Adrenal gland (tissue), 12 donors: Measurements from ENCODE around the gene JAK3. TPM values are rescaled to one million over a fixed set of nuclear protein-coding genes. Genes with fewer than 3 reads are reported as not detected.

Source experiments
- DNase-seq, 7 donors: peaks; one replicate each; pipeline ENCODE4 v3.0.0-alpha.2; 2019 to 2020
- H3K27ac ChIP-seq, 5 donors: fragments of 200-600 bp; sonication (generic) in 4 of 5; 1 replicate in 3 of 5; 2 replicates in 2 of 5; pipeline versions ENCODE4 v1.5.1 to v1.8.0; 2016 to 2020; ENCODE audit warnings: mild to moderate bottlenecking in 1 of 5
- H3K27me3 ChIP-seq: fragments of 200-600 bp; 2 replicates; pipeline ENCODE4 v1.8.0; 2021
- H3K36me3 ChIP-seq, 2 donors: fragments of 200-600 bp; replicated peaks in 1 of 2; 1 replicate in 1 of 2; 2 replicates in 1 of 2; pipeline versions ENCODE4 v1.5.1 to v1.8.0; 2018 to 2022
- H3K4me1 ChIP-seq, 2 donors: fragments of 200-600 bp; replicated peaks in 1 of 2; 1 replicate in 1 of 2; 2 replicates in 1 of 2; pipeline versions ENCODE4 v1.5.1 to v1.8.0; 2018 to 2021
- H3K4me3 ChIP-seq, 4 donors: fragments of 200-600 bp; sonication (generic) in 3 of 4; one replicate each; pipeline ENCODE4 v1.5.1; 2016 to 2018
- H3K9me3 ChIP-seq, 3 donors: fragments of 200-600 bp; sonication (generic) in 1 of 3; replicated peaks in 1 of 3; 1 replicate in 2 of 3; 2 replicates in 1 of 3; pipeline versions ENCODE4 v1.5.1 to v1.8.0; 2016 to 2021
- POLR2A ChIP-seq, 2 donors: fragments of 450-650 bp; IDR thresholded peaks; one replicate each; pipeline ENCODE4 v1.6.1; 2017; ENCODE audit warnings: antibody characterized with exemption in 2 of 2, mild to moderate bottlenecking in 2 of 2, moderate library complexity in 1 of 2
- WGBS, 4 donors: extraction: QIAGEN DNeasy Blood & Tissue Kit in 2 of 4; methylation state at CpG; one replicate each; pipeline versions ENCODE4 v1.1.5 to v1.1.7; 2013 to 2017; 5-methylcytosine and 5-hydroxymethylcytosine counted together
- intact Hi-C, 2 donors: fragments of 100-400 bp; cut with DNase I; formaldehyde crosslinking; loops; one replicate each; pipeline versions ENCODE4 v1.14.1 to v1.15.0; 2022 to 2023
- polyA plus RNA-seq, 3 donors: library from polyadenylated mRNA; stranded (reverse); fragments of 200-250 nt in 2 of 3; fragments of 350-450 nt in 1 of 3; fragmentation: Illumina TruSeq in 1 of 3; extraction: RNeasy Lipid Tissue Mini Kit (QIAGEN cat#74804) in 1 of 3; gene quantifications; one replicate each; pipeline ENCODE4 v1.2.3, GENCODE V29; 2013 to 2014
- total RNA-seq, 9 donors: library from RNA; depleted of rRNA in 4 of 9; stranded (reverse); fragments of >200 nt in 4 of 9; fragments of 120-200 nt in 1 of 9; fragmentation: NEBNext Ultra II Directional in 1 of 9; extraction: Animal tissue kit (Norgen Biotek cat#: 25700) in 1 of 9; gene quantifications; one replicate each; pipeline versions ENCODE4 v1.1.0 to v1.2.4, GENCODE V29; 2013 to 2023
- TF ChIP-seq, protein P1 (sequence below), 6 experiments: fragments of 450-650 bp in 4 of 6; fragments of 200-600 bp in 2 of 6; sonication (generic) in 1 of 6; IDR thresholded peaks; 1 replicate in 5 of 6; 2 replicates in 1 of 6; pipeline versions ENCODE4 v1.5.1 to v1.8.0; 2016 to 2021; ENCODE audit warnings: antibody characterized with exemption in 6 of 6, mild to moderate bottlenecking in 2 of 6, moderate library complexity in 1 of 6
- donor health status: healthy with polysubstance abuse.
- donor health status: Bipolar disorder and iron deficiency.
- donor health status: DM: yes; HTN: yes; CAD: no.
- donor health status: DM: no; HTN: no; CAD: no.
- donor health status: DM: no; HTN: no; CAD: no.
- donor health status: DM: yes; HTN: yes; CAD: no.

JAK3 gene
- total and polyA plus RNA-seq, 12 donors: 1.8 to 15.5 (median 7.9) TPM

DNA sequence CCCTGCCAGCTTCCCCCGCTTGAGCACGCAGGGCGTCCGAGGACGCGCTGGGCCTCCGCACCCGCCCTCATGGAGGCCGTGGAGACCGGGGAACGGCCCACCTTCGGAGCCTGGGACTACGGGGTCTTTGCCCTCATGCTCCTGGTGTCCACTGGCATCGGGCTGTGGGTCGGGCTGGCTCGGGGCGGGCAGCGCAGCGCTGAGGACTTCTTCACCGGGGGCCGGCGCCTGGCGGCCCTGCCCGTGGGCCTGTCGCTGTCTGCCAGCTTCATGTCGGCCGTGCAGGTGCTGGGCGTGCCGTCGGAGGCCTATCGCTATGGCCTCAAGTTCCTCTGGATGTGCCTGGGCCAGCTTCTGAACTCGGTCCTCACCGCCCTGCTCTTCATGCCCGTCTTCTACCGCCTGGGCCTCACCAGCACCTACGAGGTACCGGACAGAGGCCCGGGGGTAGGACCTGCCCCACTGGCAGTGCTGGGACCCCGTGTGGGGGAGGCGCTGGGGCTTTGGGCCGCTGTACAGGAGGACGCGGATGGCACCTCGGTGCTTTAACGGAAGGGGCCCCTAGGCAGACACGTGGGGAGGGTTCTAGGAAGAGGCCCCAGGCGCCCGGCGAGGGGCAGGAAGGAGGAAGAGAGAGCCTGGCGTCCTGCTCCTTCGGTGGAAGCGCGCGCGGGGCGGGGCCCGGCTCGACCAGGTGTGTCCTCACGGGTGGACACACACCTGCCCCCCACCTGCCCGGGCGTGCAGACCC is 24.6 kb upstream of the JAK3 start:
- H3K36me3 ChIP-seq: no peaks in the 10 kb centered on the region
- TF ChIP-seq POLR2A (IDR thresholded peaks at IDR 0.05): no peak
- TF ChIP-seq, protein P1, sequence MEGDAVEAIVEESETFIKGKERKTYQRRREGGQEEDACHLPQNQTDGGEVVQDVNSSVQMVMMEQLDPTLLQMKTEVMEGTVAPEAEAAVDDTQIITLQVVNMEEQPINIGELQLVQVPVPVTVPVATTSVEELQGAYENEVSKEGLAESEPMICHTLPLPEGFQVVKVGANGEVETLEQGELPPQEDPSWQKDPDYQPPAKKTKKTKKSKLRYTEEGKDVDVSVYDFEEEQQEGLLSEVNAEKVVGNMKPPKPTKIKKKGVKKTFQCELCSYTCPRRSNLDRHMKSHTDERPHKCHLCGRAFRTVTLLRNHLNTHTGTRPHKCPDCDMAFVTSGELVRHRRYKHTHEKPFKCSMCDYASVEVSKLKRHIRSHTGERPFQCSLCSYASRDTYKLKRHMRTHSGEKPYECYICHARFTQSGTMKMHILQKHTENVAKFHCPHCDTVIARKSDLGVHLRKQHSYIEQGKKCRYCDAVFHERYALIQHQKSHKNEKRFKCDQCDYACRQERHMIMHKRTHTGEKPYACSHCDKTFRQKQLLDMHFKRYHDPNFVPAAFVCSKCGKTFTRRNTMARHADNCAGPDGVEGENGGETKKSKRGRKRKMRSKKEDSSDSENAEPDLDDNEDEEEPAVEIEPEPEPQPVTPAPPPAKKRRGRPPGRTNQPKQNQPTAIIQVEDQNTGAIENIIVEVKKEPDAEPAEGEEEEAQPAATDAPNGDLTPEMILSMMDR (IDR thresholded peaks at IDR 0.05): no peak
- no peaks in the 10 kb centered on the region for H3K9me3 ChIP-seq
- no peaks in the 10 kb centered on the region for H3K4me1 ChIP-seq
- intact Hi-C loops: loop anchor here in 1 of 2 donors (5.0 kb wide), 1 partner anchor 125 kb away; no protein-coding TSS in a partner anchor
- DNase-seq: no peak
- WGBS, 4 donors: 8 to 40% (median 18%) methylated on average over 12 to 61 of the region's 61 CpGs
- H3K27ac ChIP-seq: no peak overlapping the region
- no peak overlapping the region for H3K4me3 ChIP-seq
- H3K27me3 ChIP-seq: peaks cover 48% of the 10 kb centered on the region

DNA sequence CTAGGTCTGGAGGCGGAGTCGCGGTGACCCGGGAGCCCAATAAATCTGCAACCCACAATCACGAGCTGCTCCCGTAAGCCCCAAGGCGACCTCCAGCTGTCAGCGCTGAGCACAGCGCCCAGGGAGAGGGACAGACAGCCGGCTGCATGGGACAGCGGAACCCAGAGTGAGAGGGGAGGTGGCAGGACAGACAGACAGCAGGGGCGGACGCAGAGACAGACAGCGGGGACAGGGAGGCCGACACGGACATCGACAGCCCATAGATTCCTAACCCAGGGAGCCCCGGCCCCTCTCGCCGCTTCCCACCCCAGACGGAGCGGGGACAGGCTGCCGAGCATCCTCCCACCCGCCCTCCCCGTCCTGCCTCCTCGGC is 24.1 kb upstream of the JAK3 start, which contains the start of gene SLC5A5:
Gene SLC5A5 (plus strand): TSS at position 68 of the 373 bp plus-strand sequence. CDS start 375 bp downstream, outside the sequence.
- Histone ChIP-seq H3K4me3 (no peak within 1 kb of the TSS), H3K4me1 (no peaks in the 10 kb centered on the region)

DNA sequence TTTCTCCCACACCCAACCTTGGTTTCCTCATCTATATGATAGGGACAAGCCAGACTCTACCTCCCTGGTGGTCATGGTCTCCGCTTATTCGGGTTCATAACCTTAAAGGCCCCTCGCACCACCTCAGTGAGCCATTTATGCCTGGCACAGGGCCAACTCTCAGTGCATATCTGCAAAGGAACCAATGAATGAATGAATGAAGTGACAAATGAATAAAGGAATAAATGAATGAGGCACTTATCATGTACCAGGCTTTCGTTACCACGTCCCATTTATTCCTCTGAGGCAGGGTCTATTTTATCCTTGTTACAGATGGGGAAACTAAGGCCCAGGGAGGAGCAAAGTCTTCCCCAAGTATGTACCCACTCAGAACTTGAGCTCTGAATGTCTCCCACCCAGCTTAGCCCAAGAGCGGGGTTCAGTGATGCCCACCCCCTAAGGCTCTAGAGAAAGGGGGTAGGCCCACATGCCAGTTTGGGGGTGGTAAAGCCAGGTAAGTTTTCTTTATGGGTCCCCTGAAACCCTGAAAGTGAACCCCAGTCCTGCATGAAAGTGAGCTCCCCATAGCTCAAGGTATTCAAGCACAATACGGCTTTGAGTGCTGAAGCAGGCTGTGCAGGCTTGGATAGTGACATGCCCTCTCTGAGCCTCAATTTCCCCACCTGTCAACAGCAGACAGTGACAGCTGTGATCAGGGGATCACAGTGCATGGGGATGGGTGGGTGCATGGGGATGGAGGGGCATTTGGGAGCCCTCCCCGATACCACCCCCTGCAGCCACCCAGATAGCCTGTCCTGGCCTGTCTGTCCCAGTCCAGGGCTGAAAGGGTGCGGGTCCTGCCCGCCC is 23.5 kb upstream of the JAK3 start:
- WGBS, 4 donors: 47 to 65% (median 52%) methylated on average over 9 to 10 of the region's 10 CpGs
- no peak overlapping the region for H3K4me3 ChIP-seq
- DNase-seq: no peak
- H3K27ac ChIP-seq: no peak overlapping the region
- H3K9me3 ChIP-seq: no peaks in the 10 kb centered on the region
- TF ChIP-seq, protein P1 (IDR thresholded peaks at IDR 0.05): no peak
- no peak for TF ChIP-seq POLR2A (IDR thresholded peaks at IDR 0.05)
- H3K36me3 ChIP-seq: no peaks in the 10 kb centered on the region
- intact Hi-C loops: loop anchor here in 1 of 2 donors (5.0 kb wide), 1 partner anchor 126 kb away; no protein-coding TSS in a partner anchor
- H3K4me1 ChIP-seq: no peaks in the 10 kb centered on the region
- peaks cover 48% of the 10 kb centered on the region for H3K27me3 ChIP-seq

More for the DNA sequence above, 24.1 kb upstream of the JAK3 start, which contains the start of gene SLC5A5:
- WGBS, 4 donors: 0 to 5% (median 3%) methylated on average over 8 to 26 of the region's 26 CpGs
- Histone ChIP-seq H3K27me3 (peaks cover 48% of the 10 kb centered on the region), H3K27ac (no peak within 1 kb of the TSS), H3K36me3 (no peaks in the 10 kb centered on the region), H3K9me3 (no peaks in the 10 kb centered on the region)
- TF ChIP-seq, protein P1 (IDR thresholded peaks at IDR 0.05): no peak
- TF ChIP-seq POLR2A (IDR thresholded peaks at IDR 0.05): no peak
- DNase-seq: no peak
- intact Hi-C loops: loop anchor here in 1 of 2 donors (5.0 kb wide), 1 partner anchor 125 kb away; no protein-coding TSS in a partner anchor

- H3K27ac ChIP-seq: no peak overlapping the region
- H3K36me3 ChIP-seq: peaks cover 0 to 7% of the 10 kb centered on the region in 2 donors
- intact Hi-C loops: no loop called here
- no peak overlapping the region for H3K4me3 ChIP-seq
- H3K4me1 ChIP-seq: no peaks in the 10 kb centered on the region
- H3K9me3 ChIP-seq: no peaks in the 10 kb centered on the region
- DNase-seq: no peak
- peaks cover 48% of the 10 kb centered on the region for H3K27me3 ChIP-seq
- TF ChIP-seq, protein P1 (IDR thresholded peaks at IDR 0.05): no peak
- no peak for TF ChIP-seq POLR2A (IDR thresholded peaks at IDR 0.05)
- WGBS, 4 donors: 36 to 59% (median 54%) methylated on average over 9 to 11 of the region's 11 CpGs
These were observed 21.4 kb upstream of the JAK3 start for GRCh38 chr19:17869114-17869608.
